ENCODE measurements around the gene KTN1. TPM values are rescaled to one million over a fixed set of nuclear protein-coding genes. Genes with fewer than 3 reads are reported as not detected.

KTN1 gene
- total RNA-seq, 4 donors from 2014 or later: 130 to 176 (median 150) TPM

DNA sequence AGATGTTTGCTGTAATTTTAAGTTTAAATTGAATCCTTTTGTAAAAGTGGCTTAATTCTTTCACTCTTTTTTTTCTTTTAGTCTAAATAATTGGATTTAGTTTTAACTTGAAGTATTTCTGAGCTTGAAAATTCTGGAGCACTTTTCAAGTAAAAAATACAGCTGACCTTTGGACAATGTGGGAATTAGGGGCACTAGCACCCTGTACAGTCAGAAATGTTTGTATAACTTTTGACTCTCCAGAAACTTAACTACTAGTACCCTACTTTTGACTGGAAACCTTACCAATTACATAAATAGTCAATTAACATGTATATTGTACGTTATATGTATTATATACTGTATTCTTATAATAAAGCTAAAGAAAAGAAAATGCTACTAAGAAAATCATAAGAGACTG lies 7.8 kb downstream of the KTN1 start:
- H3K4me1 ChIP-seq: peaks cover 0 to 88% (median 40%) of the 10 kb centered on the region in 4 donors
- H3K4me3 ChIP-seq: no peak overlapping the region
- no peaks in the 10 kb centered on the region for H3K36me3 ChIP-seq
- no peaks in the 10 kb centered on the region for H3K9me3 ChIP-seq
- TF ChIP-seq, protein P1, sequence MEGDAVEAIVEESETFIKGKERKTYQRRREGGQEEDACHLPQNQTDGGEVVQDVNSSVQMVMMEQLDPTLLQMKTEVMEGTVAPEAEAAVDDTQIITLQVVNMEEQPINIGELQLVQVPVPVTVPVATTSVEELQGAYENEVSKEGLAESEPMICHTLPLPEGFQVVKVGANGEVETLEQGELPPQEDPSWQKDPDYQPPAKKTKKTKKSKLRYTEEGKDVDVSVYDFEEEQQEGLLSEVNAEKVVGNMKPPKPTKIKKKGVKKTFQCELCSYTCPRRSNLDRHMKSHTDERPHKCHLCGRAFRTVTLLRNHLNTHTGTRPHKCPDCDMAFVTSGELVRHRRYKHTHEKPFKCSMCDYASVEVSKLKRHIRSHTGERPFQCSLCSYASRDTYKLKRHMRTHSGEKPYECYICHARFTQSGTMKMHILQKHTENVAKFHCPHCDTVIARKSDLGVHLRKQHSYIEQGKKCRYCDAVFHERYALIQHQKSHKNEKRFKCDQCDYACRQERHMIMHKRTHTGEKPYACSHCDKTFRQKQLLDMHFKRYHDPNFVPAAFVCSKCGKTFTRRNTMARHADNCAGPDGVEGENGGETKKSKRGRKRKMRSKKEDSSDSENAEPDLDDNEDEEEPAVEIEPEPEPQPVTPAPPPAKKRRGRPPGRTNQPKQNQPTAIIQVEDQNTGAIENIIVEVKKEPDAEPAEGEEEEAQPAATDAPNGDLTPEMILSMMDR (IDR thresholded peaks at IDR 0.05): no peak
- TF ChIP-seq POLR2A (IDR thresholded peaks at IDR 0.05) (no peak), EP300 (IDR thresholded peaks at IDR 0.05) (no peak)
- H3K27ac ChIP-seq: no peak overlapping the region
- 32 to 38% methylated on average over 1 of the region's 1 CpG for WGBS, 2 donors
- no peaks in the 10 kb centered on the region for H3K27me3 ChIP-seq
- no peak for DNase-seq (ENCODE audit: low spot score in 2 of 2)

DNA sequence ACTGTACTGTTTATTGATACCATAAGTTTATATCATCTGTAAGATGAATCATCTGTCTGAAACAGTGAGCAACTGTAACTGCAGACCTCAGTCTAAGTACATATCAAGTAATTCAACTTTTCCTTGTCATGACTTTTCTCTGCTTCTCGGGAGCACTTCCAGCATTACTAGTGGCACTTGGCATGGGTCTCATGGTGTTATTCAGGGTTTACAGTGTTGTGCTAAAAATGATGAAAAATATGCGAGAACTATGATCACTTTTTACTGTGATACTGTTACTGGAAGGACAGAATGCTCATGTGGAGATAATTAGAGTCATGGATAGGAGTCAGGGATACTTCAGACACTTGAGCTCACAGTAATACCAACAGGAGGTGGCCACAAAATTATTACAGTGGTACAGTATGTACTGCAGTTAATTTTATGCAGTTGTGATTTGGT lies 8.3 kb downstream of the KTN1 start:
- Histone ChIP-seq H3K27ac (no peak overlapping the region), H3K36me3 (no peaks in the 10 kb centered on the region), H3K4me3 (no peak overlapping the region), H3K27me3 (no peaks in the 10 kb centered on the region), H3K9me3 (no peaks in the 10 kb centered on the region), H3K4me1 (peaks cover 0 to 88% (median 37%) of the 10 kb centered on the region in 4 donors)
- no peak for DNase-seq (ENCODE audit: low spot score in 2 of 2)
- WGBS, 2 donors: 13 to 22% methylated on average over 2 of the region's 2 CpGs
- no peak for TF ChIP-seq POLR2A (IDR thresholded peaks at IDR 0.05)
- TF ChIP-seq EP300 (IDR thresholded peaks at IDR 0.05): no peak
- TF ChIP-seq, protein P1 (IDR thresholded peaks at IDR 0.05): no peak

- H3K27ac ChIP-seq: no peak overlapping the region
- DNase-seq (ENCODE audit: low spot score in 2 of 2): no peak
- TF ChIP-seq, protein P1 (IDR thresholded peaks at IDR 0.05): no peak
- TF ChIP-seq EP300 (IDR thresholded peaks at IDR 0.05) (no peak), POLR2A (IDR thresholded peaks at IDR 0.05) (no peak)
- no peaks in the 10 kb centered on the region for H3K36me3 ChIP-seq
- peaks cover 0 to 88% (median 30%) of the 10 kb centered on the region in 4 donors for H3K4me1 ChIP-seq
- no peak overlapping the region for H3K4me3 ChIP-seq
- no peaks in the 10 kb centered on the region for H3K9me3 ChIP-seq
- no peaks in the 10 kb centered on the region for H3K27me3 ChIP-seq
- WGBS, 2 donors: 73 to 74% methylated on average over 6 of the region's 6 CpGs
Measured at GRCh38 chr14:55589171-55589570, 9.2 kb downstream of the KTN1 start.

GRCh38 chr14:55592436-55592835 lies 12.4 kb downstream of the KTN1 start:
- DNase-seq (ENCODE audit: low spot score in 2 of 2): no peak
- TF ChIP-seq, protein P1 (IDR thresholded peaks at IDR 0.05): no peak
- no peak for TF ChIP-seq EP300 (IDR thresholded peaks at IDR 0.05)
- no peak for TF ChIP-seq POLR2A (IDR thresholded peaks at IDR 0.05)
- no peaks in the 10 kb centered on the region for H3K9me3 ChIP-seq
- H3K4me3 ChIP-seq: no peak overlapping the region
- H3K27ac ChIP-seq: no peak overlapping the region
- H3K27me3 ChIP-seq: no peaks in the 10 kb centered on the region
- peaks cover 0 to 61% (median 15%) of the 10 kb centered on the region in 4 donors for H3K4me1 ChIP-seq
- no peaks in the 10 kb centered on the region for H3K36me3 ChIP-seq
- 66 to 81% methylated on average over 2 of the region's 2 CpGs for WGBS, 2 donors

DNA sequence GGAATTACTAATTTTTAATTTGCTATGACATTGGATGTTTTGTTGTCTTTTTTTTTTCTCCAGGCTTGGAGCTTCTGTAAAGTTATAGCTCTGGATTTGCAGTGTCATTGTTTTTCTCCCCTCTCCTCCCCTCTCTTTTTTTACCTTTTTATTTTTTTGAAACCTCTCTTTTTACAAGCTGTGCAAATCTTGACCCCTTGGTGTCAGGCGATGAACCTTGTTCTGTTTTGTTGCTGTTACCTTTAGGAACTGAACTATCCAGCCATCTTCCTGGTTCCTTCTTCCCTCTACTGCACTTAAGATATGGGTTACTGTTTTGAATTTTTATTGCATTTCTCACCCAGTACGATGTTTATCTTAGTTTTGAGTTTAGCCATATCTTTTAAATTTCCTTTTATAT lies 13.7 kb downstream of the KTN1 start:
- H3K4me1 ChIP-seq: peaks cover 0 to 49% (median 9%) of the 10 kb centered on the region in 4 donors
- no peak overlapping the region for H3K27ac ChIP-seq
- H3K36me3 ChIP-seq: no peaks in the 10 kb centered on the region
- DNase-seq (ENCODE audit: low spot score in 2 of 2): no peak
- H3K27me3 ChIP-seq: no peaks in the 10 kb centered on the region
- H3K9me3 ChIP-seq: no peaks in the 10 kb centered on the region
- TF ChIP-seq POLR2A (IDR thresholded peaks at IDR 0.05) (no peak), EP300 (IDR thresholded peaks at IDR 0.05) (no peak)
- TF ChIP-seq, protein P1 (IDR thresholded peaks at IDR 0.05): no peak
- 74 to 75% methylated on average over 2 of the region's 2 CpGs for WGBS, 2 donors
- H3K4me3 ChIP-seq: no peak overlapping the region

Measured in tibial nerve (tissue), 4 donors.